HG02763 (cell line): Measurements from ENCODE around the gene AGO3.

Source experiments
- ATAC-seq: cut with Tn5 transposase; IDR thresholded peaks from one replicate; pipeline ENCODE4 v1.9.1; 2021; ENCODE audit warnings: mild to moderate bottlenecking, moderate library complexity; ENCODE audit not compliant: unreplicated experiment

Gene AGO3

GRCh38 chr1:36093929-36094328 lies 163.0 kb downstream of the AGO3 start:
- ATAC-seq = no peak

GRCh38 chr1:36094621-36095061 lies 163.7 kb downstream of the AGO3 start:
- ATAC-seq = no peak

- no peak for ATAC-seq
Observed at GRCh38 chr1:36095760-36096405, 165.0 kb downstream of the AGO3 start.

- no peak for ATAC-seq
Observed at GRCh38 chr1:36096500-36097432, 165.9 kb downstream of the AGO3 start.

GRCh38 chr1:36097693-36098585 lies 167.0 kb downstream of the AGO3 start:
- no peak for ATAC-seq

- no peak for ATAC-seq
Observed at GRCh38 chr1:36098650-36099365, 167.9 kb downstream of the AGO3 start.

GRCh38 chr1:36099681-36100341 lies 168.9 kb downstream of the AGO3 start:
- no peak for ATAC-seq

GRCh38 chr1:36100376-36100775 lies 169.5 kb downstream of the AGO3 start:
- no peak for ATAC-seq

GRCh38 chr1:36101546-36101945 lies 170.6 kb downstream of the AGO3 start:
- no peak for ATAC-seq

GRCh38 chr1:36106269-36106668 lies 175.4 kb downstream of the AGO3 start:
- ATAC-seq = no peak

- ATAC-seq = no peak
Observed at GRCh38 chr1:36107394-36107793, 176.5 kb downstream of the AGO3 start.

GRCh38 chr1:36108314-36108713 lies 177.4 kb downstream of the AGO3 start:
- no peak for ATAC-seq

- ATAC-seq = no peak
Observed at GRCh38 chr1:36109041-36109679, 178.3 kb downstream of the AGO3 start.

- ATAC-seq = no peak
Observed at GRCh38 chr1:36111151-36111550, 180.2 kb downstream of the AGO3 start.

- no peak for ATAC-seq
Observed at GRCh38 chr1:36112823-36113222, 181.9 kb downstream of the AGO3 start.

GRCh38 chr1:36114371-36114770 lies 183.5 kb downstream of the AGO3 start:
- no peak for ATAC-seq

- ATAC-seq = no peak
Observed at GRCh38 chr1:36115200-36115669, 184.3 kb downstream of the AGO3 start.

GRCh38 chr1:36115931-36116330 lies 185.0 kb downstream of the AGO3 start:
- no peak for ATAC-seq

- ATAC-seq = no peak
Observed at GRCh38 chr1:36116901-36117300, 186.0 kb downstream of the AGO3 start.
